Endothelial cell of umbilical vein (primary cell): ENCODE results near the gene SEMA3E. TPM values are rescaled to one million over a fixed set of nuclear protein-coding genes. Genes with fewer than 3 reads are reported as not detected.

Experiments used
- BruUV-seq: library from RNA; stranded (reverse); fragments of 400-500 nt; replicated peaks from 2 replicates; lab custom pipeline; 2021; lab: Mats Ljungman, UMichigan
- CTCF ChIA-PET: fragments of 300-600, 350-600 bp; sonication (Branson Sonifier 250); formaldehyde crosslinking; loops from one replicate; lab custom pipeline; 2021; ENCODE audit warnings: antibody characterized with exemption, inconsistent platforms; lab: Charles Lee
- POLR2A ChIA-PET: fragments of 300-600, 350-600 bp; sonication (Branson Sonifier 250); formaldehyde crosslinking; loops from one replicate; lab custom pipeline; 2021; ENCODE audit warnings: antibody characterized with exemption, inconsistent platforms; lab: Charles Lee
- DNase-seq: peaks from one replicate; pipeline ENCODE4 v3.0.0-alpha.2; 2011; ENCODE audit warnings: low read depth, low spot score
- FAIRE-seq: peaks from 2 replicates; lab custom pipeline; 2011; peaks lifted over from hg19 to GRCh38; lab: Jason Lieb, UNC
- H2AFZ ChIP-seq: 2 replicates; pipeline ENCODE4 v1.6.0; 2012; ENCODE audit warnings: low read depth, low read length, control low read depth, inconsistent platforms
- H3K27ac ChIP-seq: 2 replicates; pipeline ENCODE4 v1.5.1; 2011; ENCODE audit warnings: low read depth, mild to moderate bottlenecking, control low read depth, low read length, moderate library complexity; ENCODE audit not compliant: insufficient read depth
- H3K27me3 ChIP-seq, 2 experiments: 2 replicates each; pipeline versions ENCODE4 v1.6.0 to v1.6.1; 2011; ENCODE audit warnings: low read length in 2 of 2, mixed read lengths in 1 of 2; ENCODE audit not compliant: control insufficient read depth in 2 of 2, insufficient read depth in 2 of 2
- H3K36me3 ChIP-seq, 2 experiments: 2 replicates in 1 of 2; 3 replicates in 1 of 2; pipeline ENCODE4 v1.5.1; 2011; ENCODE audit warnings: low read length in 2 of 2, mild to moderate bottlenecking in 1 of 2, moderate library complexity in 1 of 2; ENCODE audit not compliant: control insufficient read depth in 2 of 2, insufficient read depth in 2 of 2; ENCODE audit errors: extremely low read depth in 1 of 2
- H3K4me1 ChIP-seq: 3 replicates; pipeline ENCODE4 v1.5.1; 2011; ENCODE audit warnings: mild to moderate bottlenecking, low read length; ENCODE audit not compliant: control insufficient read depth, insufficient read depth; ENCODE audit errors: extremely low read depth
- H3K4me2 ChIP-seq: 2 replicates; pipeline ENCODE4 v1.6.1; 2011; ENCODE audit warnings: low read length, control low read depth, mixed read lengths; ENCODE audit not compliant: insufficient read depth
- H3K4me3 ChIP-seq, 3 experiments: fragments of 200-600 bp in 1 of 3; sonication (generic), shearing (Covaris generic) in 1 of 3; replicated peaks in 1 of 3; 2 replicates each; pipeline ENCODE4 v1.5.1; 2011 to 2016; ENCODE audit warnings: control low read depth in 3 of 3, low read length in 3 of 3, mild to moderate bottlenecking in 2 of 3, inconsistent platforms in 1 of 3, low read depth in 1 of 3, moderate library complexity in 1 of 3; ENCODE audit not compliant: insufficient read depth in 1 of 3
- H3K79me2 ChIP-seq: 2 replicates; pipeline ENCODE4 v1.6.0; 2012; ENCODE audit warnings: low read length, inconsistent platforms; ENCODE audit not compliant: control insufficient read depth, insufficient read depth
- H3K9ac ChIP-seq: replicated peaks from 2 replicates; pipeline ENCODE3; 2011; ENCODE audit warnings: low read length, control low read depth; ENCODE audit not compliant: insufficient read depth; ENCODE audit errors: extremely low read depth
- H3K9me1 ChIP-seq: replicated peaks from 3 replicates; pipeline ENCODE4 v1.6.0; 2011; ENCODE audit warnings: mild to moderate bottlenecking, low read length; ENCODE audit not compliant: control insufficient read depth, insufficient read depth; ENCODE audit errors: extremely low read depth
- H3K9me3 ChIP-seq: replicated peaks from 2 replicates; pipeline ENCODE4 v1.5.1; 2012; ENCODE audit warnings: low read length, inconsistent platforms; ENCODE audit not compliant: control insufficient read depth, insufficient read depth
- H4K20me1 ChIP-seq: replicated peaks from 2 replicates; pipeline ENCODE3; 2011; ENCODE audit warnings: mild to moderate bottlenecking, low read length; ENCODE audit not compliant: control insufficient read depth, insufficient read depth; ENCODE audit errors: extremely low read depth
- EZH2 ChIP-seq: IDR thresholded peaks from 2 replicates; pipeline ENCODE4 v1.6.1; 2012; ENCODE audit warnings: borderline replicate concordance, low read depth, mild to moderate bottlenecking, moderate library complexity, low read length, inconsistent platforms; ENCODE audit not compliant: severe bottlenecking
- FOS ChIP-seq: IDR thresholded peaks from 2 replicates; pipeline ENCODE4 v1.6.1; 2011; ENCODE audit warnings: mild to moderate bottlenecking, low read length, moderate library complexity, borderline replicate concordance; ENCODE audit not compliant: insufficient read depth
- GATA2 ChIP-seq: IDR thresholded peaks from 2 replicates; pipeline ENCODE4 v1.7.0; 2011; ENCODE audit warnings: low read depth, mild to moderate bottlenecking, moderate library complexity, mixed read lengths, low read length; ENCODE audit not compliant: insufficient read length, insufficient read depth
- JUN ChIP-seq: IDR thresholded peaks from 2 replicates; pipeline ENCODE4 v1.6.1; 2011; ENCODE audit warnings: borderline replicate concordance, low read depth; ENCODE audit not compliant: insufficient read length, insufficient read depth
- MYC ChIP-seq: IDR thresholded peaks from one replicate; pipeline ENCODE4 v1.6.1; 2011; ENCODE audit warnings: mild to moderate bottlenecking, low read depth, low read length
- POLR2A ChIP-seq: IDR thresholded peaks from 2 replicates; pipeline ENCODE4 v1.6.1; 2012; ENCODE audit warnings: low read depth, mild to moderate bottlenecking, control low read depth, low read length
- POLR2AphosphoS5 ChIP-seq: IDR thresholded peaks from 2 replicates; pipeline ENCODE4 v1.6.1; 2012; ENCODE audit warnings: low read depth, mild to moderate bottlenecking, control low read depth, low read length, moderate library complexity; ENCODE audit not compliant: insufficient read depth
- dilution Hi-C: fragments of 300-500 bp; cut with MboI; formaldehyde crosslinking; loops from one replicate; pipeline ENCODE4 v1.15.0; 2019; ENCODE audit warnings: low sequenced_read_pairs; ENCODE audit not compliant: extremely low pct_ligation_motif_present
- intact Hi-C: fragments of 100-400 bp; cut with micrococcal nuclease; formaldehyde crosslinking; loops from one replicate; pipeline ENCODE4 v1.10.0; 2022
- polyA plus RNA-seq, 4 experiments: library from polyadenylated mRNA; depleted of rRNA in 3 of 4; stranded (reverse) in 3 of 4; unstranded in 1 of 4; fragments of >200 nt; gene quantifications; 2 replicates each; pipeline versions ENCODE4 v1.2.1 to v1.2.3, GENCODE V29; 2011 to 2012; ENCODE audit warnings: missing spikeins in 1 of 4
- total RNA-seq: library from RNA; stranded (reverse); gene quantifications from 2 replicates; pipeline ENCODE4 v1.2.3, GENCODE V29; 2021
- TF ChIP-seq, protein P1 (sequence below): IDR thresholded peaks from 2 replicates; pipeline ENCODE4 v1.6.1; 2011; ENCODE audit not compliant: insufficient read depth, insufficient read length
- TF ChIP-seq, protein P2 (sequence below), 2 donors: IDR thresholded peaks; 1 replicate in 1 of 2; 2 replicates in 1 of 2; pipeline ENCODE4 v1.5.1; 2011; ENCODE audit warnings: low read length in 2 of 2, mild to moderate bottlenecking in 2 of 2, moderate library complexity in 2 of 2, control low read depth in 1 of 2, inconsistent platforms in 1 of 2, low read depth in 1 of 2; ENCODE audit not compliant: insufficient read depth in 1 of 2; ENCODE audit errors: extremely low read depth in 1 of 2

The SEMA3E gene
- total and polyA plus RNA-seq, 2 donors (not counting 3 experiments of a cell fraction or from before 2014, with no cell fraction given), result not detected

DNA sequence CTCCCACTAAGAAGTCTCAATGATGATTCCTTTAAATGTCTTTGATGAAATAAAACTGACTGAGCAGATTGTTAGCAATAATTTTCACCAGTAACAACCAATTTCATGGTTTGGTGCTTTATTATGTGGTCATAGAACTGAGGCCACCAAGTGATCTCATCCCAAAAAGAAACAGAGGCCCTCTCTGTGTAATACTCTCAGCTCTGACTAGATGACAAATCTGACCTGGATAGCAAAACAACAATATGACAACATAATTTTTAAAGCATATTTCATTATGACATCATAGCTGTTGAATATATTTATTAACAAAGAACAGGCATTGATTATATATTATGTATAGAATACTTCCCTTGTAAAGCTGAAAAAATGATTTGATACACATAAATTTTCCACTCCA lies 5.9 kb downstream of the SEMA3E start:
- Histone ChIP-seq H3K36me3 (no peaks in the 10 kb centered on the region), H3K27ac (no peak overlapping the region), H3K4me2 (no peak overlapping the region), H3K27me3 (peaks cover 2 to 14% of the 10 kb centered on the region in 2 experiments), H3K4me1 (no peaks in the 10 kb centered on the region), H4K20me1 (no peaks in the 10 kb centered on the region), H3K4me3 (no peak overlapping the region), H3K9me3 (no peaks in the 10 kb centered on the region), H3K9ac (no peak overlapping the region), H3K9me1 (no peaks in the 10 kb centered on the region), H2AFZ (no peak overlapping the region), H3K79me2 (no peaks in the 10 kb centered on the region)
- no peak for DNase-seq
- FAIRE-seq, result no peak
- intact Hi-C loops (no loop called here), dilution Hi-C loops (no loop called here)
- TF ChIP-seq FOS, result no peak
- no peak for TF ChIP-seq MYC
- TF ChIP-seq POLR2AphosphoS5, result no peak
- TF ChIP-seq, protein P1, sequence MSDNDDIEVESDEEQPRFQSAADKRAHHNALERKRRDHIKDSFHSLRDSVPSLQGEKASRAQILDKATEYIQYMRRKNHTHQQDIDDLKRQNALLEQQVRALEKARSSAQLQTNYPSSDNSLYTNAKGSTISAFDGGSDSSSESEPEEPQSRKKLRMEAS, result no peak
- TF ChIP-seq, protein P2, sequence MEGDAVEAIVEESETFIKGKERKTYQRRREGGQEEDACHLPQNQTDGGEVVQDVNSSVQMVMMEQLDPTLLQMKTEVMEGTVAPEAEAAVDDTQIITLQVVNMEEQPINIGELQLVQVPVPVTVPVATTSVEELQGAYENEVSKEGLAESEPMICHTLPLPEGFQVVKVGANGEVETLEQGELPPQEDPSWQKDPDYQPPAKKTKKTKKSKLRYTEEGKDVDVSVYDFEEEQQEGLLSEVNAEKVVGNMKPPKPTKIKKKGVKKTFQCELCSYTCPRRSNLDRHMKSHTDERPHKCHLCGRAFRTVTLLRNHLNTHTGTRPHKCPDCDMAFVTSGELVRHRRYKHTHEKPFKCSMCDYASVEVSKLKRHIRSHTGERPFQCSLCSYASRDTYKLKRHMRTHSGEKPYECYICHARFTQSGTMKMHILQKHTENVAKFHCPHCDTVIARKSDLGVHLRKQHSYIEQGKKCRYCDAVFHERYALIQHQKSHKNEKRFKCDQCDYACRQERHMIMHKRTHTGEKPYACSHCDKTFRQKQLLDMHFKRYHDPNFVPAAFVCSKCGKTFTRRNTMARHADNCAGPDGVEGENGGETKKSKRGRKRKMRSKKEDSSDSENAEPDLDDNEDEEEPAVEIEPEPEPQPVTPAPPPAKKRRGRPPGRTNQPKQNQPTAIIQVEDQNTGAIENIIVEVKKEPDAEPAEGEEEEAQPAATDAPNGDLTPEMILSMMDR (IDR thresholded peaks at IDR 0.05; ENCODE audit: extremely low read depth in 1 of 2, insufficient read depth in 1 of 2, low read depth in 1 of 2, low read length in 2 of 2), result no peak
- no peak for TF ChIP-seq EZH2
- TF ChIP-seq GATA2, result no peak
- no peak for TF ChIP-seq POLR2A
- no peak for TF ChIP-seq JUN
- BruUV-seq, result no TSS peak
- ChIA-PET POLR2A (no interaction called here), CTCF (interaction anchor here (1.3 kb wide), 1 partner anchor 13 kb away, joined by 3 read pairs; no protein-coding TSS in a partner anchor)
